Type B pancreatic cell (in vitro differentiated cells): ENCODE data around the gene SPAG16. TPM values are rescaled to one million over a fixed set of nuclear protein-coding genes. Genes with fewer than 3 reads are reported as not detected.
"Not testable (repeated sequence)": the region's sequence is repeated elsewhere in the genome, so short reads cannot be mapped to it uniquely, and the experiment has no call there.

Source experiments
- DNase-seq: peaks from one replicate; pipeline ENCODE4 v3.0.0; 2021; ENCODE audit warnings: mixed read lengths; ENCODE audit not compliant: unreplicated experiment; ENCODE audit errors: extremely low spot score
- H3K27ac Mint-ChIP-seq: 2 replicates; pipeline ENCODE4 v1.8.0; 2021; ENCODE audit warnings: mild to moderate bottlenecking, mixed read lengths
- H3K27me3 Mint-ChIP-seq: 2 replicates; pipeline ENCODE4 v1.8.0; 2021; ENCODE audit warnings: mixed read lengths
- H3K36me3 Mint-ChIP-seq: 2 replicates; pipeline ENCODE4 v1.8.0; 2021; ENCODE audit warnings: mixed read lengths
- H3K4me1 Mint-ChIP-seq: one replicate; pipeline ENCODE4 v1.8.0; 2021; ENCODE audit warnings: mixed read lengths; ENCODE audit not compliant: unreplicated experiment
- H3K4me3 Mint-ChIP-seq: 2 replicates; pipeline ENCODE4 v1.8.0; 2021; ENCODE audit warnings: mild to moderate bottlenecking, mixed read lengths
- H3K9me3 Mint-ChIP-seq: 2 replicates; pipeline ENCODE4 v1.8.0; 2021; ENCODE audit warnings: mixed read lengths
- CTCF ChIP-seq: fragments of 200-600 bp; sonication (generic); conservative IDR thresholded peaks from 2 replicates; pipeline ENCODE4 v1.5.0; 2021; ENCODE audit warnings: antibody characterized with exemption, mild to moderate bottlenecking
- total RNA-seq: library from RNA; stranded (reverse); gene quantifications from 2 replicates; pipeline ENCODE4 v1.2.1, GENCODE V29; 2021; ENCODE audit warnings: low replicate concordance

SPAG16 gene
- total RNA-seq, 1 donor from 2014 or later, result 54.8 TPM

GRCh38 chr2:214038186-214038585 lies 753.9 kb downstream of the SPAG16 start:
- H3K9me3 Mint-ChIP-seq, result peaks cover 6% of the 10 kb centered on the region
- H3K4me1 Mint-ChIP-seq, result no peaks in the 10 kb centered on the region
- H3K27me3 Mint-ChIP-seq, result no peaks in the 10 kb centered on the region
- no peak for DNase-seq
- H3K36me3 Mint-ChIP-seq, result no peaks in the 10 kb centered on the region
- no peak for TF ChIP-seq CTCF
- no peak overlapping the region for H3K27ac Mint-ChIP-seq
- no peak overlapping the region for H3K4me3 Mint-ChIP-seq

- DNase-seq, result no peak
- H3K4me3 Mint-ChIP-seq, result no peak overlapping the region
- TF ChIP-seq CTCF, result no peak
- no peaks in the 10 kb centered on the region for H3K4me1 Mint-ChIP-seq
- no peak overlapping the region for H3K27ac Mint-ChIP-seq
- no peaks in the 10 kb centered on the region for H3K36me3 Mint-ChIP-seq
- H3K9me3 Mint-ChIP-seq, result peaks cover 3% of the 10 kb centered on the region
- H3K27me3 Mint-ChIP-seq, result no peaks in the 10 kb centered on the region
Measured at GRCh38 chr2:214050731-214051130, 766.5 kb downstream of the SPAG16 start.

GRCh38 chr2:214051585-214051984 lies 767.3 kb downstream of the SPAG16 start:
- Mint-ChIP-seq H3K36me3 (no peaks in the 10 kb centered on the region), H3K4me1 (no peaks in the 10 kb centered on the region), H3K9me3 (no peaks in the 10 kb centered on the region), H3K27ac (no peak overlapping the region), H3K4me3 (no peak overlapping the region), H3K27me3 (no peaks in the 10 kb centered on the region)
- no peak for DNase-seq
- TF ChIP-seq CTCF, result no peak

- no peak overlapping the region for H3K4me3 Mint-ChIP-seq
- no peaks in the 10 kb centered on the region for H3K9me3 Mint-ChIP-seq
- H3K4me1 Mint-ChIP-seq, result no peaks in the 10 kb centered on the region
- no peaks in the 10 kb centered on the region for H3K27me3 Mint-ChIP-seq
- no peaks in the 10 kb centered on the region for H3K36me3 Mint-ChIP-seq
- no peak for DNase-seq
- no peak for TF ChIP-seq CTCF
- no peak overlapping the region for H3K27ac Mint-ChIP-seq
Measured at GRCh38 chr2:214052235-214052634, 768.0 kb downstream of the SPAG16 start.

GRCh38 chr2:214057986-214058385 lies 773.7 kb downstream of the SPAG16 start:
- H3K9me3 Mint-ChIP-seq, result no peaks in the 10 kb centered on the region
- H3K36me3 Mint-ChIP-seq, result no peaks in the 10 kb centered on the region
- H3K4me3 Mint-ChIP-seq, result no peak overlapping the region
- no peak for DNase-seq
- no peaks in the 10 kb centered on the region for H3K27me3 Mint-ChIP-seq
- TF ChIP-seq CTCF, result no peak
- no peaks in the 10 kb centered on the region for H3K4me1 Mint-ChIP-seq
- H3K27ac Mint-ChIP-seq, result no peak overlapping the region

GRCh38 chr2:214062279-214062678 lies 778.0 kb downstream of the SPAG16 start:
- not testable (repeated sequence) for H3K4me3 Mint-ChIP-seq, H3K27me3 Mint-ChIP-seq, H3K9me3 Mint-ChIP-seq, DNase-seq, H3K36me3 Mint-ChIP-seq, H3K4me1 Mint-ChIP-seq, H3K27ac Mint-ChIP-seq
